AG04450 (cell line): ENCODE measurements around the gene PEMT. TPM values are rescaled to one million over a fixed set of nuclear protein-coding genes. Genes with fewer than 3 reads are reported as not detected.

Source experiments
- CTCF ChIA-PET: fragments of 300-600, 350-600 bp; formaldehyde crosslinking; extraction: SDS; loops from one replicate; lab custom pipeline; 2022; ENCODE audit warnings: antibody characterized with exemption, inconsistent platforms; lab: Charles Lee
- POLR2A ChIA-PET: fragments of 350-600 bp; formaldehyde crosslinking; extraction: SDS; loops from one replicate; lab custom pipeline; 2021; ENCODE audit warnings: antibody characterized with exemption, inconsistent platforms; lab: Yijun Ruan, JAX
- DNase-seq: peaks from one replicate; pipeline ENCODE4 v3.0.0-alpha.2; 2011; ENCODE audit warnings: low read depth, low spot score
- H3K27ac ChIP-seq: one replicate; pipeline ENCODE4 v1.5.1; 2012; ENCODE audit warnings: low read depth, low read length, control low read depth
- H3K27me3 ChIP-seq: one replicate; pipeline ENCODE4 v1.6.0; 2012; ENCODE audit warnings: low read length; ENCODE audit not compliant: control insufficient read depth, insufficient read depth
- H3K4me3 ChIP-seq: 2 replicates; pipeline ENCODE4 v1.5.1; 2011; ENCODE audit warnings: mild to moderate bottlenecking, low read depth, low read length, control low read depth
- H3K9me3 ChIP-seq: 2 replicates; pipeline ENCODE4 v1.5.1; 2012; ENCODE audit warnings: low read length; ENCODE audit not compliant: control insufficient read depth, insufficient read depth
- polyA plus RNA-seq: library from polyadenylated mRNA; depleted of rRNA; stranded (reverse); fragments of >200 nt; gene quantifications from 2 replicates; pipeline ENCODE4 v1.2.3, GENCODE V29; 2011
- TF ChIP-seq, protein P1 (sequence below): IDR thresholded peaks from 2 replicates; pipeline ENCODE4 v1.5.1; 2011; ENCODE audit warnings: low read depth, low read length, control low read depth, inconsistent platforms

The PEMT gene
- polyA plus RNA-seq, 1 experiment, result 14.9 TPM

DNA sequence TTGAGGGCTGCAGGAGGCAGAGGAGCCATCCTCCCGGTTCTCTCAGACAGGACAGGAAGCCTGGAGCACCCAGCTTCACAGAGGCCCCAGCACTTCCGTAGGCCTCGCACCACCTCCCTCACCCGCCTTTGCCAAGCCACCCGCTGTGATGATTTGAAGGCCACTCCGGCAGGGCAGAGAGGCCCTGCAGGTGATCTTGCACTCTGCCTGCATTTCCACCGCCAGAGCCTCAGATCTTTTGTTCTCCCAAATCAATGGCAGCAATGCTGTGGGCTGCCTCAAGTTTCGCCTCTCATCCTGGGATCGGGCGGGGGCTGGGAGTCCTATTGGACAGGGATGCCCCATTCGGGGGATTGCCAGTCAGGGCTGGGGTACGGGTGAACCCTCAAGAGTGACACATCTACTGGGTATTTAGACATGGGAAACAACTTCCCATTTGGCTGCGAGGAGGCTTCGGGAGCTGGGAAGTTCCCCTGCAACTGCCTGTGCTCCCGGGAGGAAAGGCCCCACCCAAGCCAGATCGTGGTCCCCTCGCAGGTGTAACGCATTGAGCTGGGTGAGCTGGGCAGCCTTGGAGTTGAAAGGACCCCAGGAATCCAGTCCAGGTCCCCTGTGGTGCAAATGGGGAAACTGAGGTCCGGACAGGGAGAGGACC is 34.8 kb upstream of the PEMT start:
- Histone ChIP-seq H3K27ac (no peak overlapping the region), H3K27me3 (peaks cover 6% of the 10 kb centered on the region), H3K9me3 (no peaks in the 10 kb centered on the region), H3K4me3 (no peak overlapping the region)
- no peak for DNase-seq
- POLR2A ChIA-PET, result no interaction called here
- CTCF ChIA-PET, result no interaction called here
- TF ChIP-seq, protein P1, sequence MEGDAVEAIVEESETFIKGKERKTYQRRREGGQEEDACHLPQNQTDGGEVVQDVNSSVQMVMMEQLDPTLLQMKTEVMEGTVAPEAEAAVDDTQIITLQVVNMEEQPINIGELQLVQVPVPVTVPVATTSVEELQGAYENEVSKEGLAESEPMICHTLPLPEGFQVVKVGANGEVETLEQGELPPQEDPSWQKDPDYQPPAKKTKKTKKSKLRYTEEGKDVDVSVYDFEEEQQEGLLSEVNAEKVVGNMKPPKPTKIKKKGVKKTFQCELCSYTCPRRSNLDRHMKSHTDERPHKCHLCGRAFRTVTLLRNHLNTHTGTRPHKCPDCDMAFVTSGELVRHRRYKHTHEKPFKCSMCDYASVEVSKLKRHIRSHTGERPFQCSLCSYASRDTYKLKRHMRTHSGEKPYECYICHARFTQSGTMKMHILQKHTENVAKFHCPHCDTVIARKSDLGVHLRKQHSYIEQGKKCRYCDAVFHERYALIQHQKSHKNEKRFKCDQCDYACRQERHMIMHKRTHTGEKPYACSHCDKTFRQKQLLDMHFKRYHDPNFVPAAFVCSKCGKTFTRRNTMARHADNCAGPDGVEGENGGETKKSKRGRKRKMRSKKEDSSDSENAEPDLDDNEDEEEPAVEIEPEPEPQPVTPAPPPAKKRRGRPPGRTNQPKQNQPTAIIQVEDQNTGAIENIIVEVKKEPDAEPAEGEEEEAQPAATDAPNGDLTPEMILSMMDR, result no peak

DNA sequence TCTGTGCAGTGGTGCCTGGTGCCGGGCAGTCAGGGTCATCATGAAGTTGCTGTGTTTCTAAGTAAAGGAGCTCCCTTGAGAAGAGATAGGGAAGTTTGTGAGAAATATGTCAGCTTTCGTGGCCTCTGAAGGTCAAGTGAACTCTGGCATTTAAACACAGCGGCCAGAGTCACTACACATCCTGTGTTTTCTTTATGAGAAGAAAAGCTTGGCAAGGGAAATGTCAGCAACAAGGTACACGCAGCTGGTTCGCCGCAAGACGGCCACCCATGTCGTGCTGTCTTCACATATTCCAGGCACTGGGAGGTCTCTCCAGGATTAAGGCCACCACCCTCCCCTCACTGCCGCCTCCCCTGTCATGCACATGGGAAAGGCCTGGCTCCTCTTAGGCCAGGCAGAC is 33.2 kb upstream of the PEMT start:
- Histone ChIP-seq H3K9me3 (no peaks in the 10 kb centered on the region), H3K27ac (no peak overlapping the region), H3K4me3 (no peak overlapping the region), H3K27me3 (peaks cover 9% of the 10 kb centered on the region)
- TF ChIP-seq, protein P1, result no peak
- CTCF ChIA-PET, result interaction anchor here (0.6 to 0.8 kb wide), 2 partner anchors 11 to 18 kb away, joined by 3 to 4 read pairs; no protein-coding TSS in a partner anchor
- POLR2A ChIA-PET, result no interaction called here
- no peak for DNase-seq

DNA sequence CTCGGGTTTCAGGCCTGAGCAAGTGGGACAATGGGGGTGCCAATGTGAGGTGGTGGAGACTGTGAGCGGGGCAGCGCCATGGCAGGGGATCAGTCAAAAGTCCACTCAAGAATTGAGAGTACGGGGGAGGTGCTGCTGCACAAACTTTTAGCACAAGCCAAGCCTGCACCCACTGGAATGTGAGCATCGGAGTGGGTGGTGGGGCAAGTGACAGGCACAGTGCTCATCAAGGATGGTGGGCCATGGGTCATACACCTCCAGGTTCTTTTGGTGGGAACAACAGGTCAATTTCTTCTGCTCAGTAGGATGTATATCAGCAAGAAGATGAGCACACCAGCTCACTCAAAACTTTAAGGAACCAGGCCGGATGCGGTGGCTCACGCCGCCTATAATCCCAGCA is 32.4 kb upstream of the PEMT start:
- ChIA-PET CTCF (no interaction called here), POLR2A (interaction anchor here (0.7 kb wide), 1 partner anchor 127 kb away, joined by 8 read pairs; no protein-coding TSS in a partner anchor)
- no peak for DNase-seq
- Histone ChIP-seq H3K9me3 (no peaks in the 10 kb centered on the region), H3K4me3 (no peak overlapping the region), H3K27ac (no peak overlapping the region), H3K27me3 (peaks cover 4% of the 10 kb centered on the region)
- TF ChIP-seq, protein P1, result no peak

DNA sequence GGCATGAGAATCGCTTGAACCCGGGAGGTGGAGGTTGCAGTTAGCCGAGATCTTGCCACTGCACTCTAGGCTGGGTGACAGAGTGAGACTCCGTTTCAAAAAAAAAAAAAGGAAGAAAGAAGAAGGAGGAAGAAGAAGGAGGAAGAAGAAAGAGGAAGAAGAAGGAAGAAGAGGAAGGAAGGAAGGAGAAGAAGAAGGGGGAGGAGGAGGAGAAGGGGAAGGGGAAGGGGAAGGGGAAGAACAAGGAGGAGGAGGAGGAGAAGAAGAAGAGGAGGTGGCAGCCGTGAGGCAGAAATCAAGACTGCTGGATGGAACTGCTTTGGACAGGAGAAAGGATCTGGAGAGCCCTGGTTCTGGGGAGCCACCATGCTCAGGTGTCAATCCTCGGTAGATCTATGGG is 29.7 kb upstream of the PEMT start:
- DNase-seq, result no peak
- Histone ChIP-seq H3K4me3 (no peak overlapping the region), H3K27me3 (peaks cover 2% of the 10 kb centered on the region), H3K9me3 (no peaks in the 10 kb centered on the region), H3K27ac (no peak overlapping the region)
- CTCF ChIA-PET, result interaction anchor here (1.5 kb wide), 1 partner anchor 124 kb away, joined by 5 read pairs; no protein-coding TSS in a partner anchor
- TF ChIP-seq, protein P1, result no peak
- POLR2A ChIA-PET, result no interaction called here

DNA sequence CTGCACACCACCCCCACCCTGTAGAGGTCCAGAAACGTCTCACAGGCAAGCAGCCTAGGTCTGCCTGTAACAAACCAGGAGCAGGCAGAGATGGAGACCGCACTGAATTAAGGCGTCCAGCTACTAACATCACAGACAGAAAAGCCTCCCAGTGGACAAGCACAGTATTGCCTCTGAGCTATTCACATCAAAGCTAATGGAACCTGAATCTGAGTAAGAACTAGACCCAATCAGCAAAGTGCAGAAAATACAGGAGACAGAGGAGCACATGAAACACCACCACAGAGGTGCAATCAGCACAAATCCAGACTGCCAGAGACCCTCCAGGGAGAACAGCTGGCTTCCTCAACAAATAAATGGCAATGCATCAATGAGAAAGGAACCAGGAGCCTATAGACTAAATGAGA is 22.2 kb upstream of the PEMT start:
- TF ChIP-seq, protein P1, result peak; percentile 84
- POLR2A ChIA-PET, result interaction anchor here (1.0 kb wide), 1 partner anchor 117 kb away, joined by 16 read pairs; the partner anchor contains the start of gene RASD1

More for the DNA sequence above, 22.2 kb upstream of the PEMT start:
- DNase-seq, result peak; percentile 46
- H3K9me3 ChIP-seq, result no peaks in the 10 kb centered on the region; the same call in 1 of the 2 replicates
- CTCF ChIA-PET, result interaction anchor here (0.7 to 3.0 kb wide), 30 partner anchors 9 to 266 kb away, joined by 3 to 32 read pairs (median 4); partner anchors contain the start of gene RASD1
- H3K27me3 ChIP-seq, result no peaks in the 10 kb centered on the region
- H3K4me3 ChIP-seq, result no peak overlapping the region
- H3K27ac ChIP-seq, result no peak overlapping the region
